Measurements from ENCODE around the gene SLC2A10.

GRCh38 chr20:46774943-46775560 is 65.6 kb downstream of the SLC2A10 start:
- TF ChIP-seq ZBED1 (IDR thresholded peaks at IDR 0.05; ENCODE audit: borderline replicate concordance) (no peak), RCOR1 (conservative IDR thresholded peaks at IDR 0.05; ENCODE audit: low read depth, low read length) (no peak), EP300 (IDR thresholded peaks at IDR 0.05; ENCODE audit: borderline replicate concordance in 1 of 2, control insufficient read depth in 1 of 2, low read depth in 2 of 2, low read length in 2 of 2) (no peak), CBFB (IDR thresholded peaks at IDR 0.05; ENCODE audit: low read depth) (no peak), EGR1 (IDR thresholded peaks at IDR 0.05; ENCODE audit: borderline replicate concordance in 1 of 2, low read depth in 2 of 2, low read length in 2 of 2) (no peak)
- TF ChIP-seq, protein P1, sequence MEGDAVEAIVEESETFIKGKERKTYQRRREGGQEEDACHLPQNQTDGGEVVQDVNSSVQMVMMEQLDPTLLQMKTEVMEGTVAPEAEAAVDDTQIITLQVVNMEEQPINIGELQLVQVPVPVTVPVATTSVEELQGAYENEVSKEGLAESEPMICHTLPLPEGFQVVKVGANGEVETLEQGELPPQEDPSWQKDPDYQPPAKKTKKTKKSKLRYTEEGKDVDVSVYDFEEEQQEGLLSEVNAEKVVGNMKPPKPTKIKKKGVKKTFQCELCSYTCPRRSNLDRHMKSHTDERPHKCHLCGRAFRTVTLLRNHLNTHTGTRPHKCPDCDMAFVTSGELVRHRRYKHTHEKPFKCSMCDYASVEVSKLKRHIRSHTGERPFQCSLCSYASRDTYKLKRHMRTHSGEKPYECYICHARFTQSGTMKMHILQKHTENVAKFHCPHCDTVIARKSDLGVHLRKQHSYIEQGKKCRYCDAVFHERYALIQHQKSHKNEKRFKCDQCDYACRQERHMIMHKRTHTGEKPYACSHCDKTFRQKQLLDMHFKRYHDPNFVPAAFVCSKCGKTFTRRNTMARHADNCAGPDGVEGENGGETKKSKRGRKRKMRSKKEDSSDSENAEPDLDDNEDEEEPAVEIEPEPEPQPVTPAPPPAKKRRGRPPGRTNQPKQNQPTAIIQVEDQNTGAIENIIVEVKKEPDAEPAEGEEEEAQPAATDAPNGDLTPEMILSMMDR (IDR thresholded peaks at IDR 0.05 in 2 of 3, conservative IDR thresholded peaks at IDR 0.05 in 1 of 3; ENCODE audit: control insufficient read depth in 2 of 3, extremely low read depth in 1 of 3, insufficient read depth in 1 of 3, low read depth in 3 of 3, low read length in 3 of 3) = no peak

All from GM12878 (cell line).